ENCODE results near the gene ARPC1B.
A peak's percentile ranks its signal among the peaks of the same experiment; 100 is the strongest.
"Not testable (repeated sequence)": the region's sequence is repeated elsewhere in the genome, so short reads cannot be mapped to it uniquely, and the experiment has no call there.

Gene ARPC1B

GRCh38 chr7:99374111-99375064, at the start of gene ARPC1B:
Gene ARPC1B (plus strand): TSS chr7:99374730. CDS start chr7:99385715, 10,985 bp downstream.
- DNase-seq = peak in 22 of 51 donors; percentile 7 to 67 (median 32)

GRCh38 chr7:99325001-99325493, 49.5 kb upstream of the ARPC1B start:
- no peak for DNase-seq

GRCh38 chr7:99325592-99326407, 48.7 kb upstream of the ARPC1B start, which contains the start of gene ARPC1A:
Gene ARPC1A (plus strand): TSS chr7:99325898. CDS start chr7:99333354, 7,456 bp downstream.
- peak; percentile 36 to 91 (median 74) for DNase-seq

DNA sequence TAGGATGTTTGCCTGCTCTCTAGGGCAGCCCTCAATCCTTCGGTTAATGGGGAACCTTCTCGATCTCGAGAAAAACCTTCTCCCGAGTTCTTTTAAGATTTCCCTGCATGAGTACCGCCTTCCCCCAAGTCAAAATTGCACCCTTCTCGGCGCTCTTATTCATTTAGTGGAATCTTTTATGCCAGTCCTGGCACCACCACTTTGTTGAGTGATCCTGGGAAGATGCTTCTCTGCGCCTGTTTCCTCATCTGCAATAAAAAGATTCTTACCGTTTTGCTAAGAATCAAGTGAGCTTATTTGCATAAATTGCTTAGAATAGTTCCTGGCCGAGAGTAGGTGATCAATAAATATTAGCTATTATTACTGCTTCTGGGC, 48.1 kb upstream of the ARPC1B start:
- DNase-seq = no peak

DNA sequence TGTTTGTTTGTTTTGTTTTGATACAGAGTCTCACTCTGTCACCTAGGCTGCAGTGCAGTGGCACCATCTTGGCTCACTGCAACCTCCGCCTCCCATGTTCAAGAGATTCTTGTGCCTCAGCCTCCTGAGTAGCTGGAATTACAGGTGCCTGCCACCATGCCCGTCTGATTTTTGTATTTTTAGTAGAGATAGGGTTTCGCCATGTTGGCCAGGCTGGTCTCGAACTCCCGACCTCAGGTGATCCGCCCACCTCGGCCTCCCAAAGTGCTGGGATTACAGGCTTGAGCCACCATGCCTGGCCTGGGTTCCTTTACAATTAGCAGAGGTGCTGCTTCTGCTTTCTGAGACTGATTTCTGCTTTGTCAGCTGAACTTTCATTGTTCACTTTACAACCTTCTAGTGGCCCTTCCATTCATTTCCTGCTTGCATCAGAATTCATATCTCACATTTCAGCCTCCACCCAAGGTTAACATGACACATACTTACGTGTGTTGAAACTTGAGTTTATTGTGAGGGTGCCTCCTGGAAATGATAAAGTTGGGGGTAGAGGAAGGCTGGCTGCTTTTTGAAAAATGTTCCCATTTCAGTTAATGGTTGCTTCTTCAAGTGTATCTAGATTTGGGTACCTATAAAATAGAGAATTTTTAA, 44.1 kb upstream of the ARPC1B start:
- not testable (repeated sequence) for DNase-seq

GRCh38 chr7:99331002-99331401, 43.5 kb upstream of the ARPC1B start:
- DNase-seq = no peak

- DNase-seq = no peak
Measured at GRCh38 chr7:99339595-99339994, 34.9 kb upstream of the ARPC1B start.

DNA sequence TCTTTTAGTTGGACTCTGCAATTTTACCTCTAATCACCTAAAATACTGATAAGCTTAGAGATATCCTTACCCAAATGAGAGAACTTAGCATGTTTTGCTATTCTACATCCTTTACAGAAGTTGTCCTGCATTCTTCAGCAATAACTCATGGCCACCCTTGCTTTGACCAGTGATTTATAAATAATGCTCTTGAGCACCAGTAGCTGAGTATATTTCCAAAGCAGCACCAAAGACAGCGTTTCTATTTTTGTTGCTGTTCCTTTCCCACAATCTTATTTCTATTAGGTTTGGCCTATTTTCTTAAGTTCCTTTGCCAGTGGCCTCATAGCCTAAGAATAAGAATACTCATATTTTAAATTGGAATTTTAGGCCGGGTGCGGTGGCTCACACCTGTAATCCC, 33.9 kb upstream of the ARPC1B start:
- DNase-seq = no peak

DNA sequence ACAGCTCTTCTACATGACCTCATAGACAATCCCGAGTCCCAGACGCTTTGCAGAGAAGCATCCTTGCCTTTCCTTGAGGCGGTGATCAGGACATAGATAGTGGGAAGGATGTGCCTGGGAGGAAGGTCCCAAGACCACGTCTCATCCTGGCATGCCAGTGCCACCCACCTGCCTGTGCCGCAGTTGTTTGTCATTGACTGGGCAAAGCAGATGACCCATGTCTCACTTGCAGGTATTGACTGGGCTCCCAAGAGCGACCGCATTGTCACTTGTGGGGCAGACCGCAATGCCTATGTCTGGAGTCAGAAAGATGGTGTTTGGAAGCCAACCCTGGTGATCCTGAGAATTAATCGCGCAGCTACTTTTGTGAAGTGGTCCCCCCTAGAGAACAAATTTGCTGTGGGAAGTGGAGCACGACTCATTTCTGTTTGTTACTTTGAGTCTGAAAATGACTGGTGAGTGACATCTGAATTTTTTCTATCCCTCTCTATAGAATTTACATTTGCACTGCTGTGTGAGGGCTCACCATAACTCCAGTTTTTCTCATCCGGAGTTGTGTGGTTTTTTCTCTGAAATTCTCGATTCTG, 30.4 kb upstream of the ARPC1B start:
- DNase-seq = no peak

GRCh38 chr7:99350641-99351040, 23.9 kb upstream of the ARPC1B start:
- DNase-seq = not testable (repeated sequence)

DNA sequence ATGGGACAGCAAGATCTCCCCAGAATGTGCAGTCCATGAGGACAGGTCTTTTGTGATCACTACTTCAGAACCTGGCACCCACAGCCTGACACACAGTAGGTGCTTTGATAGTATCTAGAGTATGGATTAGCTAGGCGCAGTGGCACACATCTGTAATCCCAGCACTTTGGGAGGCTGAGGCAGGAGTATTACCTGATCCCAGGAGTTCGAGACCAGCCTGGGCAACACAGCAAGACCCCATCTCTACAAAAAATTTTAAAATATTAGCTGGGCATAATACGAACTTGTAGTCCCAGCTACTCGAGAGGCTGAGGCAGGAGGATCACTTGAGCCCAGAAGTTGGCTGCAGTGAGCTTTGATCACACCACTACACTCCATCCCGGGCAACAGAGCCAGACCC, 22.3 kb upstream of the ARPC1B start:
- DNase-seq = no peak

DNA sequence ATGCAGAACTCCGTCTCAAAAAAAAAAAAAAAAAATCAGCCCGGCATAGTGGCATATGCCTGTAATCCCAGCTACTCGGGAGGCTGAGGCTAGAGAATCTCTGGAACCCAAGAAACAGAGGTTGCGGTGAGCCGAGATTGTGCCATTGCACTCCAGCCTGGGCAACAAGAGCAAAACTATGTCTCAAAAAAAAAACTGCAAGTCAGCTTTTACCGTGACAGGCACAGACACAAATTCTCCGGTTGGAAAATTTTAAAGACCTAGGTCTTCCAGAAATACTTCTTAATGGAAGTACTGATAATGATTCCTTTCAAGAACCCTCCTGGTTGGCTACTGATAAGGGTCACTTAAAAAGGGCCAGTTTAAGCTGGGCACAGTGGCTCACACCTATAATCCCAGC, 19.4 kb upstream of the ARPC1B start:
- no peak for DNase-seq

DNA sequence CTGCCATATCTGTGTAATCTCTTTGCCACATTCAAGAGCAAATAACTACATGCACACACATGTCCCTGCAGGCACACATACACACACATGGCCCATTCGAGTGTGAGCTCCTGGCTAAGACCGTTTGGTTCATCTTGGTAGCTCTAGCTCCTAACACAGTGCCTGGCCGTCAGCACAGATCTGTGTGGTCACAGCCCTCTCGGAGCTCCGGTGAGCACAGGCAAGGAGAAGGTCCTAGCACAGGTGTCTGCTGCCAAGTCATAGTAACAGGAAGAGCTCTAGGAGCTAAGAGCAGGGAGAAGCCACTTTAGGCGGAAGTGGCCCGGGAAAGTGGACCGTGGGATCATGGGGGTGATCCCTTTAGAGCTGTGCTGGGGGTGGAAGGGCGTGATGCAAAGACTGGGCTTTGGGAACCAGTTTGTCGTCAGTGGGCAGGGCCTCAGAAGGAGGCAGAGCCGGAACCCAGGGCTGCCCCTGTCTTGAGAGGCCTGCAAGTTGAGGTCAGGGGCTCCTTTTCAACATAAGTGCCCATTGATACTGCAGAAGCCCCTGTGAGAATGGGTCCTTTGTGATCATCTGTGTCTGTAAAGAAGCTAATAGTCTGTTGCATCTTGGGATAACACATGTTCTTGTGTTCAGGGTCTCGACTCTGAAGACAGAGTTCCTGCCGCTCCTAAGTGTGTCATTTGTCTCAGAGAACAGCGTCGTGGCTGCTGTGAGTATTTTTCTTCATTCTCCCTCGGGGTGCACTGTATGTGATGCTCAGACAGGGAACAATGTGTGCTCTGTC, 16.6 kb upstream of the ARPC1B start:
- DNase-seq = peak in 6 of 51 donors; percentile 2 to 61 (median 30)

DNA sequence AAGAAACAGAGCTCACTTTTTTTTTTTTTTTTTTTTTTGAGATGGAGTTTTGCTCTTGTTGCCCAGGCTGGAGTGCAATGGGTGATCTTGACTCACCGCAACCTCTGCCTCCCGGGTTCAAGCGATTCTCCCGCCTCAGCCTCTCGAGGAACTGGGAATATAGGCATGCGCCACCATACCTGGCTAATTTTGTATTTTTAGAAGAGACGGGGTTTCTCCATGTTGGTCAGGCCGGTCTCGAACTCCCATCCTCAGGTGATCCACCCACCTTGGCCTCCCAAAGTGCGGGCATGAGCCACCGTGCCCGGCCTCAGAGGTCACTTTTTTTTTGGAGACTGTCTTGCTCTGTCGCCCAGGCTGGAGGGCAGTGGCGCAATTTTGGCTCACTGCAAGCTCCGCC, 16.0 kb upstream of the ARPC1B start:
- not testable (repeated sequence) for DNase-seq

DNA sequence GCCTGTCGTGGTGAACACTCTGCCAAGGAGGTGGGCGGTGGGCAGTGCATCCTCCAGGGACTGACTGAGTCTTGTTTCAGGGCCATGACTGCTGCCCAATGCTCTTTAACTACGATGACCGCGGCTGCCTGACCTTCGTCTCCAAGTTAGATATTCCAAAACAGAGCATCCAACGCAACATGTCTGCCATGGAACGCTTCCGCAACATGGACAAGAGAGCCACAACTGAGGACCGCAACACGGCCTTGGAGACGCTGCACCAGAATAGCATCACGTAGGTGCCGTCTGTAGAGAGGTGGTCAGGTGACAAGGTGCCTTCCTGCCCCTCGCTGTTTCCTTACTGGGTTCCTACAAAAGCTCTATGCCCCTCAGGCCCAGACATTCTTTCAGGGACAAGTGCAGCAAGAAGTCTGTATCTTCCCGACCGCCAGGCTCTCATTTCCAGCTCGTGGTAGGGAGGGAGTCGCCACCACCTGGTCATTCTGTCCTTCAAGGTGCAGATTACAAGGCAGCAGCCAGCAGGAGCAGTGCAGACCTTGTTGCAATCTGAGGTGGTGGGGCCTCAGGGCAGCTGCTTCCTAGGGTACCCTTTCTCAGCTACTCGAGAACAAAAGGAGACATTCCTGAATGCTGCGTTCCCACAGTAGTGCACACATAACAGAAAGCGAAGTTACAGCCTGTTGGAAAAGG, 14.9 kb upstream of the ARPC1B start:
- no peak for DNase-seq

DNA sequence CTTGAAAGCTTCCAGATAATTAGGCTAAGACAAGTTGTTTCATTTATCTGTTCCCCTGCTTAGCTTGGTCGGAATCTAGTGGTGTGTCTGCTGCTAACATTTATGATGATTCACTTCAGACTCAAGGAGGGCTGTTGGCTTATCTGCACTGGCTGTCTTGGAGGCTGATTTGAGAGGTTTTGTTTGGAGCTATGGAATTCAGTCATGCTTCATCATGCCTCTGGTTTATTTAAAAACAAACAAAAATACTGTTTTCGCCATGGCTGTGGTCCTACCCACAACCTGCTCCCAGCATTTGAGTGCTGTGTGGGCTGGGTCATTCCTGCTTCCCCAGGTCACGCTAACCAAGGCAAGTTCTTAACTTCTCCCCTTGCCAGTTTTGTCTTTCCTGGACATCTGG, 11.7 kb upstream of the ARPC1B start:
- DNase-seq = no peak

DNA sequence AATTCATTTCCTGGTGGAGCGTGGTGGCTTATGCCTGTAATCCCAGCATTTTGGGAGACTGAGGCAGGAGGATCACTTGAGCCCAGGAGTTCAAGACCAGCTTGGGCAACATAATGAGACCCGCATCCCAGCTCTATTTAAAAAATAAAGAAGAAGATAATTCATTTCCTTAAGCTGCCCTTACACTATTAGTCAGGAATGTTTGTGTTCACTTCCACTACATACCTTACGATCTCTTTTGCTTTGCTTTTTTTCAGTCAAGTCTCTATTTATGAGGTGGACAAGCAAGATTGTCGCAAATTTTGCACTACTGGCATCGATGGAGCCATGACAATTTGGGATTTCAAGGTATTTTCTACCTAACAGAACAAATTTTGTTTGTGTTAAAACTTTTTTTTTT, 11.2 kb upstream of the ARPC1B start:
- DNase-seq = no peak

DNA sequence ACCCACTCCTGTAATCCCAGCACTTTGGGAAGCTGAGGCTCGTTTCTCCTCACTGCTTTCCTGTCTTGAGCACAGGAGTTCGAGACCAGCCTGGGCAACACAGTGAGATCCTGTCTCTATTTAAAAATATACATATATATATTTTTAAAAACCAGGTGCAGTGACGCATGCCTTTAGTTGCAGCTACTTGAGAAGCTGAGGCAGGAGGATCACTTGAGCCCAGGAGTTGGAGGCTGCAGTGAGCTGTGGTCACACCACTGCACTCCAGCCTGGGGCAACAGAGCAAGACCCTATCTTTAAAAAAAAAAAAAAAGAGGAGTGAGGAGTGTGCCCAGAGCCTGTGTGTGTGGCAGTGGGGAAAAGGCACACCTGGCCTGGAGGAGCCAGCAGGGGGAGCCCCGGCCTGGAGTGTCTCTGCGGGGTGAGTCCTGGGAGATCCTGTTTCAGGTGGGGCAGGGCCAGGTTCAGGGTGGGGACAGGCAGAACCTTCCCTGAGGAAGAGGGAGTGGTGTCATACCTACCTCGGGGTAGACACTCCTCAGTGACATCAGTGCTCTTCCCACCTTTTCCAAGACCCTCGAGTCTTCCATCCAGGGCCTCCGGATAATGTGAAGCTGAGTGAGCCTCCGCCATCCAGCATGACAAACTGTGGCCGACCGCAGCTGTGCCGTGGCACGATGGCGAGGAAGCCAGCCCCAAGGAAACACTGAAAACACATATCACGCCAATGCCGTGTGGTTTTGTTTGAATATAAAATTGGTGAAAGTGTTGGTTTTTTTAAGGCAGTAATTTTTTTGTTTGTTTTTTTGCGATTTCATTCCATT, 9.0 kb upstream of the ARPC1B start:
- peak in 2 of 51 donors; percentile 6 to 20 for DNase-seq

GRCh38 chr7:99366646-99367045, 7.9 kb upstream of the ARPC1B start:
- DNase-seq = no peak

All from hypothalamus (tissue), 51 donors.